Ovary (tissue), 9 donors: ENCODE measurements around the gene PSTK. TPM values are rescaled to one million over a fixed set of nuclear protein-coding genes. Genes with fewer than 3 reads are reported as not detected.

Source experiments
- DNase-seq, 5 donors: peaks; one replicate each; pipeline ENCODE4 v3.0.0-alpha.2; 2019 to 2020
- H3K27ac ChIP-seq, 2 donors: fragments of 200-600 bp; one replicate each; pipeline versions ENCODE4 v1.5.1 to v1.8.0; 2019 to 2022
- H3K27me3 ChIP-seq: fragments of 200-600 bp; one replicate; pipeline ENCODE4 v1.8.0; 2022
- H3K36me3 ChIP-seq: fragments of 200-600 bp; sonication (generic); one replicate; pipeline ENCODE4 v1.5.1; 2019
- H3K4me1 ChIP-seq: one replicate; pipeline ENCODE4 v1.8.1; 2013; ENCODE audit warnings: mild to moderate bottlenecking, moderate library complexity; ENCODE audit not compliant: insufficient read depth
- H3K4me3 ChIP-seq: fragments of 200-600 bp; sonication (generic); one replicate; pipeline ENCODE4 v1.5.1; 2017
- H3K9me3 ChIP-seq, 2 donors: fragments of 200-600 bp in 1 of 2; sonication (generic) in 1 of 2; one replicate each; pipeline versions ENCODE4 v1.5.1 to v1.8.1; 2013 to 2019; ENCODE audit warnings: mild to moderate bottlenecking in 1 of 2, moderate library complexity in 1 of 2
- CTCF ChIP-seq, 3 donors: fragments of 450-650 bp in 2 of 3; fragments of 200-600 bp in 1 of 3; IDR thresholded peaks; one replicate each; pipeline versions ENCODE4 v1.5.1 to v1.8.0; 2016 to 2022; ENCODE audit warnings: antibody characterized with exemption in 3 of 3, mild to moderate bottlenecking in 1 of 3
- EP300 ChIP-seq: sonication (generic); formaldehyde crosslinking; IDR thresholded peaks from one replicate; pipeline ENCODE4 v1.6.1; 2017; ENCODE audit warnings: antibody characterized with exemption
- POLR2A ChIP-seq: fragments of 450-650 bp; IDR thresholded peaks from one replicate; pipeline ENCODE4 v1.6.1; 2017; ENCODE audit warnings: antibody characterized with exemption, mild to moderate bottlenecking, moderate library complexity
- WGBS, 3 donors: extraction: QIAGEN DNeasy Blood & Tissue Kit in 1 of 3; methylation state at CpG; one replicate each; pipeline versions ENCODE4 v1.1.5 to v1.1.7; 2013 to 2017; 5-methylcytosine and 5-hydroxymethylcytosine counted together
- intact Hi-C, 4 donors: fragments of 100-400 bp; cut with DNase I; formaldehyde crosslinking; loops; one replicate each; pipeline versions ENCODE4 v1.11.0 to v1.15.1; 2022 to 2023
- polyA plus RNA-seq, 2 donors: library from polyadenylated mRNA; stranded (reverse); fragments of 200-250 nt in 1 of 2; fragments of 350-450 nt in 1 of 2; fragmentation: Illumina TruSeq in 1 of 2; extraction: RNeasy Lipid Tissue Mini Kit (QIAGEN cat#74804) in 1 of 2; gene quantifications; one replicate each; pipeline ENCODE4 v1.2.3, GENCODE V29; 2013 to 2014
- total RNA-seq, 7 donors: library from RNA; depleted of rRNA in 2 of 7; stranded (reverse); fragments of >200 nt in 2 of 7; fragmentation: NEBNext Ultra II Directional in 3 of 7; extraction: Animal tissue kit (Norgen Biotek cat#: 25700) in 3 of 7; gene quantifications; one replicate each; pipeline versions ENCODE4 v1.1.0 to v1.2.4, GENCODE V29; 2016 to 2023
- donor health status: DM: no; HTN: no; CAD: no; lungs with moderate emphysema.
- donor health status: DM: no; HTN: no; CAD: no.
- donor health status: Bipolar disorder and iron deficiency.
- donor health status: DM: yes; HTN: yes; CAD: no.
- donor health status: DM: no; HTN: no; CAD: no.
- donor health status: DM: yes; HTN: yes; CAD: no.

The PSTK gene
- total and polyA plus RNA-seq, 9 donors, result 2.1 to 6.1 (median 3.4) TPM

- intact Hi-C loops, result no loop called here
- no peak for TF ChIP-seq POLR2A
- no peak for TF ChIP-seq EP300
- TF ChIP-seq CTCF (IDR thresholded peaks at IDR 0.05), result no peak
- 76 to 90% (median 86%) methylated on average over 1 of the region's 1 CpG for WGBS, 3 donors
- H3K27ac ChIP-seq, result no peak overlapping the region
- H3K27me3 ChIP-seq, result no peaks in the 10 kb centered on the region
- H3K9me3 ChIP-seq, result no peaks in the 10 kb centered on the region
- H3K4me3 ChIP-seq, result no peak overlapping the region
- no peaks in the 10 kb centered on the region for H3K36me3 ChIP-seq
- no peak for DNase-seq
- no peaks in the 10 kb centered on the region for H3K4me1 ChIP-seq
These were observed 11.9 kb downstream of the PSTK start for GRCh38 chr10:122992031-122992585.

GRCh38 chr10:122993797-122994336 is 13.7 kb downstream of the PSTK start:
- DNase-seq, result no peak
- H3K36me3 ChIP-seq, result no peaks in the 10 kb centered on the region
- H3K27me3 ChIP-seq, result no peaks in the 10 kb centered on the region
- WGBS, 3 donors, result 88 to 96% (median 92%) methylated on average over 6 of the region's 6 CpGs
- no peak overlapping the region for H3K27ac ChIP-seq
- intact Hi-C loops, result no loop called here
- H3K9me3 ChIP-seq, result no peaks in the 10 kb centered on the region
- no peak for TF ChIP-seq EP300
- no peak for TF ChIP-seq CTCF (IDR thresholded peaks at IDR 0.05)
- TF ChIP-seq POLR2A, result no peak
- no peak overlapping the region for H3K4me3 ChIP-seq
- peaks cover 2% of the 10 kb centered on the region for H3K4me1 ChIP-seq

- 87 to 93% (median 90%) methylated on average over 4 of the region's 4 CpGs for whole genome bisulfite sequencing, 3 donors
- DNase-seq, result no peak
- Histone ChIP-seq H3K9me3 (no peaks in the 10 kb centered on the region), H3K27ac (no peak overlapping the region), H3K27me3 (no peaks in the 10 kb centered on the region), H3K36me3 (no peaks in the 10 kb centered on the region), H3K4me3 (no peak overlapping the region), H3K4me1 (peaks cover 2% of the 10 kb centered on the region)
- intact Hi-C loops, result no loop called here
- TF ChIP-seq EP300 (no peak), CTCF (IDR thresholded peaks at IDR 0.05) (no peak), POLR2A (no peak)
These were observed 15.7 kb downstream of the PSTK start for GRCh38 chr10:122995936-122996335.

- no peak for TF ChIP-seq EP300
- no peak for TF ChIP-seq POLR2A
- TF ChIP-seq CTCF (IDR thresholded peaks at IDR 0.05), result no peak
- Histone ChIP-seq H3K36me3 (no peaks in the 10 kb centered on the region), H3K27ac (no peak overlapping the region), H3K9me3 (no peaks in the 10 kb centered on the region), H3K27me3 (no peaks in the 10 kb centered on the region), H3K4me1 (peaks cover 2% of the 10 kb centered on the region), H3K4me3 (no peak overlapping the region)
- no peak for DNase-seq
- intact Hi-C loops, result no loop called here
- 22 to 47% (median 27%) methylated on average over 3 of the region's 3 CpGs for WGBS, 3 donors
These were observed 17.7 kb downstream of the PSTK start for GRCh38 chr10:122997864-122998263.
